GM12878 (cell line): ENCODE results near the gene GSX1.

Experiments
- CREB1 ChIP-seq: IDR thresholded peaks from 2 replicates; pipeline ENCODE4 v1.6.1; 2012; ENCODE audit warnings: low read depth, mild to moderate bottlenecking, inconsistent platforms
- FOXK2 ChIP-seq: fragments of 450-650 bp; IDR thresholded peaks from 2 replicates; pipeline ENCODE4 v1.6.1; 2017; ENCODE audit warnings: mild to moderate bottlenecking, moderate library complexity
- MEF2A ChIP-seq: IDR thresholded peaks from 2 replicates; pipeline ENCODE4 v1.6.1; 2011; ENCODE audit warnings: low read depth, mild to moderate bottlenecking, low read length, moderate library complexity; ENCODE audit not compliant: insufficient read depth
- NBN ChIP-seq: fragments of 450-650 bp; IDR thresholded peaks from 2 replicates; pipeline ENCODE4 v1.6.1; 2016
- NR2C1 ChIP-seq: fragments of 450-650 bp; IDR thresholded peaks from 2 replicates; pipeline ENCODE4 v1.6.1; 2017; ENCODE audit warnings: antibody characterized with exemption, mild to moderate bottlenecking, moderate library complexity
- RB1 ChIP-seq: fragments of 450-650 bp; formaldehyde crosslinking; IDR thresholded peaks from 2 replicates; pipeline ENCODE4 v1.6.1; 2017; ENCODE audit warnings: mild to moderate bottlenecking, borderline replicate concordance
- SIN3A ChIP-seq: IDR thresholded peaks from 2 replicates; pipeline ENCODE4 v1.6.1; 2012; ENCODE audit warnings: low read depth, low read length, improper control_type of control experiment
- ZNF274 ChIP-seq: IDR thresholded peaks from one replicate; pipeline ENCODE4 v1.8.0; 2011; ENCODE audit not compliant: insufficient read length, insufficient read depth
- TF ChIP-seq, protein P1 (sequence below), 3 experiments: IDR thresholded peaks in 2 of 3; conservative IDR thresholded peaks in 1 of 3; 2 replicates each; pipeline ENCODE4 v1.5.1; 2011; ENCODE audit warnings: low read depth in 3 of 3, low read length in 3 of 3, mild to moderate bottlenecking in 3 of 3, control low read depth in 2 of 3, moderate library complexity in 2 of 3, inconsistent platforms in 1 of 3, mixed read lengths in 1 of 3; ENCODE audit not compliant: control insufficient read depth in 2 of 3, insufficient read depth in 1 of 3; ENCODE audit errors: extremely low read depth in 1 of 3
- TF ChIP-seq, protein P2 (sequence below): IDR thresholded peaks from 2 replicates; pipeline ENCODE4 v1.6.1; 2011; ENCODE audit warnings: borderline replicate concordance, low read depth, mild to moderate bottlenecking, moderate library complexity, mixed read lengths, low read length; ENCODE audit not compliant: insufficient read depth; ENCODE audit errors: extremely low read length
- TF ChIP-seq, protein P3 (sequence below): fragments of 450-650 bp; IDR thresholded peaks from 2 replicates; pipeline ENCODE4 v1.6.1; 2016; ENCODE audit warnings: mild to moderate bottlenecking
- TF ChIP-seq, protein P4 (sequence below): fragments of 450-650 bp; IDR thresholded peaks from 2 replicates; pipeline ENCODE4 v1.6.1; 2017; ENCODE audit warnings: mild to moderate bottlenecking
- TF ChIP-seq, protein P5 (sequence below): IDR thresholded peaks from 2 replicates; pipeline ENCODE4 v1.6.1; 2012; ENCODE audit warnings: mild to moderate bottlenecking, low read depth, low read length

GRCh38 chr13:27791901-27792392 lies 336 bp upstream of the GSX1 start:
- TF ChIP-seq, protein P1, sequence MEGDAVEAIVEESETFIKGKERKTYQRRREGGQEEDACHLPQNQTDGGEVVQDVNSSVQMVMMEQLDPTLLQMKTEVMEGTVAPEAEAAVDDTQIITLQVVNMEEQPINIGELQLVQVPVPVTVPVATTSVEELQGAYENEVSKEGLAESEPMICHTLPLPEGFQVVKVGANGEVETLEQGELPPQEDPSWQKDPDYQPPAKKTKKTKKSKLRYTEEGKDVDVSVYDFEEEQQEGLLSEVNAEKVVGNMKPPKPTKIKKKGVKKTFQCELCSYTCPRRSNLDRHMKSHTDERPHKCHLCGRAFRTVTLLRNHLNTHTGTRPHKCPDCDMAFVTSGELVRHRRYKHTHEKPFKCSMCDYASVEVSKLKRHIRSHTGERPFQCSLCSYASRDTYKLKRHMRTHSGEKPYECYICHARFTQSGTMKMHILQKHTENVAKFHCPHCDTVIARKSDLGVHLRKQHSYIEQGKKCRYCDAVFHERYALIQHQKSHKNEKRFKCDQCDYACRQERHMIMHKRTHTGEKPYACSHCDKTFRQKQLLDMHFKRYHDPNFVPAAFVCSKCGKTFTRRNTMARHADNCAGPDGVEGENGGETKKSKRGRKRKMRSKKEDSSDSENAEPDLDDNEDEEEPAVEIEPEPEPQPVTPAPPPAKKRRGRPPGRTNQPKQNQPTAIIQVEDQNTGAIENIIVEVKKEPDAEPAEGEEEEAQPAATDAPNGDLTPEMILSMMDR (IDR thresholded peaks at IDR 0.05 in 2 of 3, conservative IDR thresholded peaks at IDR 0.05 in 1 of 3; ENCODE audit: control insufficient read depth in 2 of 3, extremely low read depth in 1 of 3, insufficient read depth in 1 of 3, low read depth in 3 of 3, low read length in 3 of 3) = no peak
- TF ChIP-seq ZNF274 (no peak), SIN3A (no peak), FOXK2 (no peak), RB1 (no peak), CREB1 (no peak), NR2C1 (no peak), MEF2A (no peak), NBN (no peak)
- TF ChIP-seq, protein P2, sequence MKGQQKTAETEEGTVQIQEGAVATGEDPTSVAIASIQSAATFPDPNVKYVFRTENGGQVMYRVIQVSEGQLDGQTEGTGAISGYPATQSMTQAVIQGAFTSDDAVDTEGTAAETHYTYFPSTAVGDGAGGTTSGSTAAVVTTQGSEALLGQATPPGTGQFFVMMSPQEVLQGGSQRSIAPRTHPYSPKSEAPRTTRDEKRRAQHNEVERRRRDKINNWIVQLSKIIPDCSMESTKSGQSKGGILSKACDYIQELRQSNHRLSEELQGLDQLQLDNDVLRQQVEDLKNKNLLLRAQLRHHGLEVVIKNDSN = no peak
- TF ChIP-seq, protein P3, sequence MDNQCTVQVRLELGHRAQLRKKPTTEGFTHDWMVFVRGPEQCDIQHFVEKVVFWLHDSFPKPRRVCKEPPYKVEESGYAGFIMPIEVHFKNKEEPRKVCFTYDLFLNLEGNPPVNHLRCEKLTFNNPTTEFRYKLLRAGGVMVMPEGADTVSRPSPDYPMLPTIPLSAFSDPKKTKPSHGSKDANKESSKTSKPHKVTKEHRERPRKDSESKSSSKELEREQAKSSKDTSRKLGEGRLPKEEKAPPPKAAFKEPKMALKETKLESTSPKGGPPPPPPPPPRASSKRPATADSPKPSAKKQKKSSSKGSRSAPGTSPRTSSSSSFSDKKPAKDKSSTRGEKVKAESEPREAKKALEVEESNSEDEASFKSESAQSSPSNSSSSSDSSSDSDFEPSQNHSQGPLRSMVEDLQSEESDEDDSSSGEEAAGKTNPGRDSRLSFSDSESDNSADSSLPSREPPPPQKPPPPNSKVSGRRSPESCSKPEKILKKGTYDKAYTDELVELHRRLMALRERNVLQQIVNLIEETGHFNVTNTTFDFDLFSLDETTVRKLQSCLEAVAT = no peak
- TF ChIP-seq, protein P4, sequence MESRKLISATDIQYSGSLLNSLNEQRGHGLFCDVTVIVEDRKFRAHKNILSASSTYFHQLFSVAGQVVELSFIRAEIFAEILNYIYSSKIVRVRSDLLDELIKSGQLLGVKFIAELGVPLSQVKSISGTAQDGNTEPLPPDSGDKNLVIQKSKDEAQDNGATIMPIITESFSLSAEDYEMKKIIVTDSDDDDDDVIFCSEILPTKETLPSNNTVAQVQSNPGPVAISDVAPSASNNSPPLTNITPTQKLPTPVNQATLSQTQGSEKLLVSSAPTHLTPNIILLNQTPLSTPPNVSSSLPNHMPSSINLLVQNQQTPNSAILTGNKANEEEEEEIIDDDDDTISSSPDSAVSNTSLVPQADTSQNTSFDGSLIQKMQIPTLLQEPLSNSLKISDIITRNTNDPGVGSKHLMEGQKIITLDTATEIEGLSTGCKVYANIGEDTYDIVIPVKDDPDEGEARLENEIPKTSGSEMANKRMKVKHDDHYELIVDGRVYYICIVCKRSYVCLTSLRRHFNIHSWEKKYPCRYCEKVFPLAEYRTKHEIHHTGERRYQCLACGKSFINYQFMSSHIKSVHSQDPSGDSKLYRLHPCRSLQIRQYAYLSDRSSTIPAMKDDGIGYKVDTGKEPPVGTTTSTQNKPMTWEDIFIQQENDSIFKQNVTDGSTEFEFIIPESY = no peak
- TF ChIP-seq, protein P5, sequence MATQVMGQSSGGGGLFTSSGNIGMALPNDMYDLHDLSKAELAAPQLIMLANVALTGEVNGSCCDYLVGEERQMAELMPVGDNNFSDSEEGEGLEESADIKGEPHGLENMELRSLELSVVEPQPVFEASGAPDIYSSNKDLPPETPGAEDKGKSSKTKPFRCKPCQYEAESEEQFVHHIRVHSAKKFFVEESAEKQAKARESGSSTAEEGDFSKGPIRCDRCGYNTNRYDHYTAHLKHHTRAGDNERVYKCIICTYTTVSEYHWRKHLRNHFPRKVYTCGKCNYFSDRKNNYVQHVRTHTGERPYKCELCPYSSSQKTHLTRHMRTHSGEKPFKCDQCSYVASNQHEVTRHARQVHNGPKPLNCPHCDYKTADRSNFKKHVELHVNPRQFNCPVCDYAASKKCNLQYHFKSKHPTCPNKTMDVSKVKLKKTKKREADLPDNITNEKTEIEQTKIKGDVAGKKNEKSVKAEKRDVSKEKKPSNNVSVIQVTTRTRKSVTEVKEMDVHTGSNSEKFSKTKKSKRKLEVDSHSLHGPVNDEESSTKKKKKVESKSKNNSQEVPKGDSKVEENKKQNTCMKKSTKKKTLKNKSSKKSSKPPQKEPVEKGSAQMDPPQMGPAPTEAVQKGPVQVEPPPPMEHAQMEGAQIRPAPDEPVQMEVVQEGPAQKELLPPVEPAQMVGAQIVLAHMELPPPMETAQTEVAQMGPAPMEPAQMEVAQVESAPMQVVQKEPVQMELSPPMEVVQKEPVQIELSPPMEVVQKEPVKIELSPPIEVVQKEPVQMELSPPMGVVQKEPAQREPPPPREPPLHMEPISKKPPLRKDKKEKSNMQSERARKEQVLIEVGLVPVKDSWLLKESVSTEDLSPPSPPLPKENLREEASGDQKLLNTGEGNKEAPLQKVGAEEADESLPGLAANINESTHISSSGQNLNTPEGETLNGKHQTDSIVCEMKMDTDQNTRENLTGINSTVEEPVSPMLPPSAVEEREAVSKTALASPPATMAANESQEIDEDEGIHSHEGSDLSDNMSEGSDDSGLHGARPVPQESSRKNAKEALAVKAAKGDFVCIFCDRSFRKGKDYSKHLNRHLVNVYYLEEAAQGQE = no peak
